Prostate gland (tissue), 2 donors: ENCODE results near the gene CALR. TPM values are rescaled to one million over a fixed set of nuclear protein-coding genes. Genes with fewer than 3 reads are reported as not detected.

Experiments used
- DNase-seq: peaks from one replicate; pipeline ENCODE4 v3.0.0-alpha.2; 2019; ENCODE audit warnings: low spot score
- H3K27ac ChIP-seq, 2 donors: fragments of 200-600 bp; sonication (generic); 2 replicates each; pipeline ENCODE4 v1.5.1; 2017 to 2019
- H3K27me3 ChIP-seq: fragments of 200-600 bp; sonication (generic); replicated peaks from 2 replicates; pipeline ENCODE4 v1.5.1; 2019; ENCODE audit not compliant: insufficient read depth
- H3K36me3 ChIP-seq, 2 donors: fragments of 200-600 bp; sonication (generic); 1 replicate in 1 of 2; 2 replicates in 1 of 2; pipeline versions ENCODE4 v1.5.1 to v1.8.1; 2017 to 2019
- H3K4me1 ChIP-seq: fragments of 200-600 bp; sonication (generic); replicated peaks from 2 replicates; pipeline ENCODE4 v1.5.1; 2019
- H3K4me3 ChIP-seq, 2 donors: fragments of 200-600 bp; sonication (generic); 2 replicates each; pipeline ENCODE4 v1.5.1; 2017 to 2019
- H3K9me3 ChIP-seq: fragments of 200-600 bp; sonication (generic); 2 replicates; pipeline ENCODE4 v1.5.1; 2017
- CTCF ChIP-seq, 4 experiments: fragments of 200-600 bp in 2 of 4; fragments of 450-650 bp in 2 of 4; sonication (generic) in 2 of 4; IDR thresholded peaks; 1 replicate in 3 of 4; 2 replicates in 1 of 4; pipeline ENCODE4 v1.5.1; 2016 to 2019; ENCODE audit warnings: antibody characterized with exemption in 4 of 4, mild to moderate bottlenecking in 2 of 4, moderate library complexity in 2 of 4
- POLR2A ChIP-seq: fragments of 450-650 bp; IDR thresholded peaks from one replicate; pipeline ENCODE4 v1.6.1; 2016; ENCODE audit warnings: antibody characterized with exemption, mild to moderate bottlenecking
- POLR2AphosphoS5 ChIP-seq: sonication (generic); formaldehyde crosslinking; IDR thresholded peaks from one replicate; pipeline ENCODE4 v1.6.1; 2017; ENCODE audit warnings: antibody characterized with exemption
- WGBS: methylation state at CpG from one replicate; pipeline ENCODE4 v1.1.5; 2018; 5-methylcytosine and 5-hydroxymethylcytosine counted together
- intact Hi-C: fragments of 100-400 bp; cut with DNase I; formaldehyde crosslinking; loops from one replicate; pipeline ENCODE4 v1.14.2; 2022
- total RNA-seq, 2 donors: library from RNA; depleted of rRNA; stranded (reverse); fragments of >200 nt; gene quantifications; one replicate each; pipeline ENCODE4 v1.1.0, GENCODE V29; 2016

Gene CALR
- total RNA-seq, 2 donors from 2014 or later = 532 to 980 TPM

- peak; percentile 98 for TF ChIP-seq POLR2AphosphoS5
- TF ChIP-seq CTCF (IDR thresholded peaks at IDR 0.05) = no peak
- TF ChIP-seq POLR2A = peak; percentile 58
- Histone ChIP-seq H3K27ac (peak within 1 kb of the TSS; percentile 60 to 63), H3K27me3 (no peaks in the 10 kb centered on the region), H3K4me3 (peak within 1 kb of the TSS; percentile 77 to 83), H3K4me1 (peaks cover 10% of the 10 kb centered on the region), H3K9me3 (no peaks in the 10 kb centered on the region), H3K36me3 (no peaks in the 10 kb centered on the region)
- DNase-seq = peak; percentile 94
- intact Hi-C loops = loop anchor here (10.0 kb wide), 1 partner anchor 49 kb away; the partner anchor contains the start of genes DNASE2 and KLF1
- 4% methylated on average over 46 of the region's 51 CpGs for WGBS
These were observed 4.9 kb upstream of the CALR start, which contains the start of gene FARSA for GRCh38 chr19:12933287-12934072. Gene FARSA (minus strand): TSS chr19:12933711. CDS start chr19:12933696, 15 bp downstream.

DNA sequence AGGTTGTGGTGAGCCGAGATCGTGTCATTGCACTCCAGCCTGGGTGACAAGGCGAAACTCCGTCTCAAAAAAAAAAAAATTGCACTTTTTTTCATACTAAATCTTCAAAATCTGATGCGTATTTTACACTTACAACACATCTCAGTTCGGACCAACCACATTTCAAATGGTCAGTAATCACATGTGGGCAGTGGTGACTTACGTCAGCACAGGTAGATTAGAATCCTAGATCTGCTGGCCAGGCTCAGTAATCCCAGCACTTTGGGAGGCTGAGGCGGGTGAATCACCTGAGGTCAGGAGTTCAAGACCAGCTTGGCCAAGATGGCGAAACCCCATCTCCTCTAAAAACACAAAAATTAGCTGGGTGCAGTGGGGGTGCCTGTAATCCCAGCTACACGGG lies 3.3 kb upstream of the CALR start:
- intact Hi-C loops = loop anchor here (10.0 kb wide), 1 partner anchor 50 kb away; the partner anchor contains the start of genes DNASE2 and KLF1
- WGBS = 90% methylated on average over 10 of the region's 10 CpGs
- DNase-seq = no peak
- H3K9me3 ChIP-seq = no peaks in the 10 kb centered on the region
- H3K36me3 ChIP-seq = peaks cover 0 to 4% of the 10 kb centered on the region in 2 donors
- TF ChIP-seq CTCF (IDR thresholded peaks at IDR 0.05) (no peak), POLR2AphosphoS5 (no peak), POLR2A (no peak)
- peaks cover 15% of the 10 kb centered on the region for H3K4me1 ChIP-seq
- H3K4me3 ChIP-seq = no peak overlapping the region
- H3K27ac ChIP-seq = no peak overlapping the region
- no peaks in the 10 kb centered on the region for H3K27me3 ChIP-seq

- intact Hi-C loops = loop anchor here (10.0 kb wide), 1 partner anchor 52 kb away; the partner anchor contains the start of genes DNASE2 and KLF1
- TF ChIP-seq POLR2AphosphoS5 = no peak
- no peak for TF ChIP-seq POLR2A
- no peak for TF ChIP-seq CTCF (IDR thresholded peaks at IDR 0.05)
- no peaks in the 10 kb centered on the region for H3K27me3 ChIP-seq
- no peak overlapping the region for H3K4me3 ChIP-seq
- H3K9me3 ChIP-seq = no peaks in the 10 kb centered on the region
- WGBS = 60% methylated on average over 7 of the region's 7 CpGs
- H3K27ac ChIP-seq = no peak overlapping the region
- peaks cover 25% of the 10 kb centered on the region for H3K4me1 ChIP-seq
- no peak for DNase-seq
- H3K36me3 ChIP-seq = peaks cover 9 to 16% of the 10 kb centered on the region in 2 donors
These were observed 1.8 kb upstream of the CALR start for GRCh38 chr19:12936582-12936981.

DNA sequence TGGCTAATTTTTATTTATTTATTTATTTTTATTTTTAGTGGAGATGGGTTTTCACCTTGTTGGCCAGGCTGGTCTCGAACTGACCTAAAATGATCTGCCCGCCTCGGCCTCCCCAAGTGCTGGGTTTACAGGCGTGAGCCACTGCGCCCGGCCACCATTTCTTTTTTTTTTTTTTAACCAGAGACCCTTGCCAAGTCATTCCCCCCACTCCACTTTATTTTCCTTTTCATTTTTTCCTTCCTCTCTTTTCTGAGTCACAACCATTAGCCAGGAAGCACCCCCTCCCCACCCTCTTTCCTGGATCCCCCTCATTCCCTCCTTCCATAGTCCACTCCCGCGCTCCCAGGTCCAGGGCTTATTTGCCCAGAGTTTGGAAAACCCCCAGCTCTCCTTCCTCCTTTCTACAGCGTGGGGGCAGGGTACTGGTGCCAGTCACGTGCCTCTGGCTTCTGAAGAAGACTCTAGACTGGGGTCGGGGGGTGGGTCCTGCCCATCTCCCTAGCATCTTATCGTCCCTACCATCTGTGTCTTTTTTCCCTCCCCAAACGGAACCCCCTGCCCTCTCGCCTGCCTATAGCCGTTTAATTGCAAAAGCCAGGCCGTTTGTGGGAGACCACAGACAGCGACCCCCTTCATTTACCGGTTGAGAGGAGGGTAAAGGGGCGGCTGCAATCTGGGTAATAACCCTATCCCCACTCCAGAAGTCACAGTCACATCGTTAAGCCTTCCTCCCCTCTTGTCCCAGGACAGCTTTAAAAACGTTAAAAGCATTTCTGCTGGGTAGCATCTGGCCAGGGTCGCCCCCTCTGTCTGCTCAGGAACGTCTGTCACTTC lies 1.1 kb upstream of the CALR start:
- no peaks in the 10 kb centered on the region for H3K9me3 ChIP-seq
- TF ChIP-seq POLR2AphosphoS5 (no peak), CTCF (IDR thresholded peaks at IDR 0.05) (no peak), POLR2A (no peak)
- H3K4me3 ChIP-seq = peak overlapping the region; percentile 99
- H3K36me3 ChIP-seq = peaks cover 9 to 16% of the 10 kb centered on the region in 2 donors
- no peaks in the 10 kb centered on the region for H3K27me3 ChIP-seq
- peak overlapping the region; percentile 30 to 49 for H3K27ac ChIP-seq
- WGBS = 18% methylated on average over 23 of the region's 23 CpGs
- peaks cover 26% of the 10 kb centered on the region for H3K4me1 ChIP-seq
- intact Hi-C loops = loop anchor here (10.0 kb wide), 1 partner anchor 53 kb away; the partner anchor contains the start of genes DNASE2 and KLF1
- DNase-seq = no peak
